ENCODE data around the gene DNAJC5G.
"Not testable (repeated sequence)": the region's sequence is repeated elsewhere in the genome, so short reads cannot be mapped to it uniquely, and the experiment has no call there.

The DNAJC5G gene

GRCh38 chr2:27313882-27314645, 38.8 kb downstream of the DNAJC5G start:
- no peak for DNase-seq

GRCh38 chr2:27314709-27315108, 39.5 kb downstream of the DNAJC5G start:
- DNase-seq = no peak

- DNase-seq = no peak
These were observed 39.9 kb downstream of the DNAJC5G start for GRCh38 chr2:27315122-27315521.

GRCh38 chr2:27316655-27317412, 41.6 kb downstream of the DNAJC5G start:
- no peak for DNase-seq

GRCh38 chr2:27319839-27320238, 44.6 kb downstream of the DNAJC5G start:
- not testable (repeated sequence) for DNase-seq

GRCh38 chr2:27320958-27321543, 45.8 kb downstream of the DNAJC5G start:
- no peak for DNase-seq

- DNase-seq = no peak
These were observed 47.1 kb downstream of the DNAJC5G start for GRCh38 chr2:27322301-27322765.

GRCh38 chr2:27322766-27323595, 47.7 kb downstream of the DNAJC5G start, which contains the start of gene MPV17:
MPV17 (minus strand) TSS chr2:27323097; CDS start chr2:27322517, 580 bp downstream.
- DNase-seq = peak; percentile 75

- DNase-seq = no peak
These were observed 48.5 kb downstream of the DNAJC5G start for GRCh38 chr2:27323596-27324285.

GRCh38 chr2:27324720-27325119, 49.5 kb downstream of the DNAJC5G start:
- DNase-seq = no peak

All from NCI-H1092 treated with DMSO at 0.1 percent for 48 hours (cell line).